Stimulated activated CD4-positive, alpha-beta T cell treated with anti-CD3 and anti-CD28 coated beads, Interleukin-4, amount 100 ng/mL, for 48 hours (primary cell): ENCODE results near the gene DCTN1.

Experiments
- DNase-seq, 2 donors: peaks; one replicate each; pipeline ENCODE4 v3.0.0-alpha.2; 2020; ENCODE audit warnings: low read depth in 2 of 2

Gene DCTN1

GRCh38 chr2:74325815-74326214 is 54.3 kb downstream of the DCTN1 start:
- no peak for DNase-seq

- DNase-seq = no peak
These were observed 58.4 kb downstream of the DCTN1 start for GRCh38 chr2:74321737-74322136.

- no peak for DNase-seq
These were observed 62.4 kb downstream of the DCTN1 start for GRCh38 chr2:74317701-74318100.

- DNase-seq = no peak
These were observed 63.4 kb downstream of the DCTN1 start for GRCh38 chr2:74316627-74317295.

- DNase-seq = no peak
These were observed 66.0 kb downstream of the DCTN1 start for GRCh38 chr2:74314107-74314506.

GRCh38 chr2:74313497-74313896 is 66.6 kb downstream of the DCTN1 start:
- DNase-seq = no peak

- DNase-seq = no peak
These were observed 67.2 kb downstream of the DCTN1 start for GRCh38 chr2:74312913-74313312.
